RWPE1 (cell line): ENCODE data around the gene DDX24.

Source experiments
- CTCF ChIA-PET: fragments of 350-600 bp; sonication (Branson Sonifier 250); formaldehyde crosslinking; extraction: SDS; loops from one replicate; lab custom pipeline; 2021; lab: Yijun Ruan, JAX
- POLR2A ChIA-PET: fragments of 400-600 bp; formaldehyde crosslinking; extraction: SDS; loops from one replicate; lab custom pipeline; 2020; ENCODE audit warnings: antibody characterized with exemption; ENCODE audit not compliant: low non-redundant PET; lab: Yijun Ruan, JAX
- DNase-seq: peaks from one replicate; pipeline ENCODE4 v3.0.0; 2012; ENCODE audit warnings: low spot score
- H3K27ac ChIP-seq: fragments of 450-650 bp; 2 replicates; pipeline ENCODE4 v1.5.1; 2017
- TF ChIP-seq, protein P1 (sequence below): fragments of 450-650 bp; conservative IDR thresholded peaks from 2 replicates; pipeline ENCODE4 v1.5.1; 2017; ENCODE audit warnings: low read depth, mild to moderate bottlenecking

DDX24 gene

GRCh38 chr14:94101748-94102147 lies 20.7 kb upstream of the DDX24 start:
- CTCF ChIA-PET = no interaction called here
- no peak overlapping the region for H3K27ac ChIP-seq
- no peak for DNase-seq
- TF ChIP-seq, protein P1, sequence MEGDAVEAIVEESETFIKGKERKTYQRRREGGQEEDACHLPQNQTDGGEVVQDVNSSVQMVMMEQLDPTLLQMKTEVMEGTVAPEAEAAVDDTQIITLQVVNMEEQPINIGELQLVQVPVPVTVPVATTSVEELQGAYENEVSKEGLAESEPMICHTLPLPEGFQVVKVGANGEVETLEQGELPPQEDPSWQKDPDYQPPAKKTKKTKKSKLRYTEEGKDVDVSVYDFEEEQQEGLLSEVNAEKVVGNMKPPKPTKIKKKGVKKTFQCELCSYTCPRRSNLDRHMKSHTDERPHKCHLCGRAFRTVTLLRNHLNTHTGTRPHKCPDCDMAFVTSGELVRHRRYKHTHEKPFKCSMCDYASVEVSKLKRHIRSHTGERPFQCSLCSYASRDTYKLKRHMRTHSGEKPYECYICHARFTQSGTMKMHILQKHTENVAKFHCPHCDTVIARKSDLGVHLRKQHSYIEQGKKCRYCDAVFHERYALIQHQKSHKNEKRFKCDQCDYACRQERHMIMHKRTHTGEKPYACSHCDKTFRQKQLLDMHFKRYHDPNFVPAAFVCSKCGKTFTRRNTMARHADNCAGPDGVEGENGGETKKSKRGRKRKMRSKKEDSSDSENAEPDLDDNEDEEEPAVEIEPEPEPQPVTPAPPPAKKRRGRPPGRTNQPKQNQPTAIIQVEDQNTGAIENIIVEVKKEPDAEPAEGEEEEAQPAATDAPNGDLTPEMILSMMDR = no peak
- POLR2A ChIA-PET = no interaction called here

GRCh38 chr14:94100847-94101246 lies 19.8 kb upstream of the DDX24 start:
- POLR2A ChIA-PET = no interaction called here
- CTCF ChIA-PET = interaction anchor here (0.5 kb wide), 1 partner anchor 99 kb away, joined by 3 read pairs; no protein-coding TSS in a partner anchor
- TF ChIP-seq, protein P1 = no peak
- no peak overlapping the region for H3K27ac ChIP-seq
- peak; percentile 31 for DNase-seq

DNA sequence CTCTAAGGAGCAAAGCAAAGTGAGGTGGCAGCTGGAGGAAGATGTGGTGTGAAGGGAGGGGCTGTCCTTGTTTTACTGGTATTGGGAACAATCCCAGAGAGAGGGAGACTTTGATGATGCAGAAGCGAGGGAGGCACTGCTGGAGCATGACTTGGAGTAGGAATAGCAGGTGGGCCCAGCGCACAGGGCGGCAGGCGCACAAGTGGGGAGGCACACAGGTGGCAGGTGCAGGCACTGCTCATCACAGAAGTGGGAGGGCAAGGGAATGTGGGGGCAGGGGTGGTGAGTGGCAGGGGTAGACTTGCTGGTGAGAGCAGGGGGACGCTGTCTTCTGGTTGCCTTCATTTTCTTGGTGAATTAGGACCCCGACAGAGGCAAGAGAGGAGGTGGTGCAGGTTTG lies 18.0 kb upstream of the DDX24 start:
- no peak for DNase-seq
- ChIA-PET POLR2A (no interaction called here), CTCF (no interaction called here)

GRCh38 chr14:94098326-94098992 lies 17.5 kb upstream of the DDX24 start:
- TF ChIP-seq, protein P1 = no peak
- no peak for DNase-seq
- H3K27ac ChIP-seq = no peak overlapping the region
- ChIA-PET CTCF (no interaction called here), POLR2A (no interaction called here)

More for the DNA sequence above, 18.0 kb upstream of the DDX24 start:
- H3K27ac ChIP-seq = no peak overlapping the region
- TF ChIP-seq, protein P1 = no peak

- POLR2A ChIA-PET = interaction anchor here (0.6 kb wide), 1 partner anchor 72 kb away, joined by 4 read pairs; no protein-coding TSS in a partner anchor
- CTCF ChIA-PET = no interaction called here
- H3K27ac ChIP-seq = no peak overlapping the region
- DNase-seq = no peak
- TF ChIP-seq, protein P1 = no peak
Measured at GRCh38 chr14:94097091-94097490, 16.1 kb upstream of the DDX24 start.

DNA sequence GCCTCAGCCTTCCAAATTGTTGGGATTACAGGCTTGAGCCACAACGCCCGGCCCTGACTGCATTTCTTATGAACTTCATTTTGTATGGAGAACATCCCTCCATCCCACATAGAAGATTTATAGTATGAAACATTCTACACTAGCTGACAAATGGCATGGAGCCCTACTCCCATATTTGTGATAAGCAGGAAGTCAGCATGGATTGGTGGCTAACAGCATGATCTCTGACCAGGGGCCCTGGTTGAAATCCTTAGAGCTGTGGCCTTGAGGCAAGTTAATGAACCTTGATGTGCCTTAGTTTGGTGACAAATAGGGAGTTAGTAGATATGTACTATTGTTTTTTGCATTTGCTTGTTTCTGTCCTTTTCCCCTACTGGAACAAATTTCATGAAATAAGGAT lies 12.4 kb upstream of the DDX24 start:
- DNase-seq = no peak
- no peak overlapping the region for H3K27ac ChIP-seq
- ChIA-PET CTCF (interaction anchor here (0.6 to 0.7 kb wide), 3 partner anchors 85 to 858 kb away, joined by 3 read pairs; no protein-coding TSS in a partner anchor), POLR2A (no interaction called here)
- TF ChIP-seq, protein P1 = no peak
